IMR-90 (cell line): Measurements from ENCODE around the gene IMMT. TPM values are rescaled to one million over a fixed set of nuclear protein-coding genes. Genes with fewer than 3 reads are reported as not detected.

Experiments used
- ATAC-seq: fragments of 200-7000 bp; cut with Tn5 transposase; 2 replicates; pipeline ENCODE4 v1.9.1; 2020; ENCODE audit warnings: low read depth, mild to moderate bottlenecking, moderate library complexity
- BruUV-seq: library from RNA; stranded (reverse); fragments of 400-500 nt; replicated peaks from 2 replicates; lab custom pipeline; 2021; lab: Mats Ljungman, UMichigan
- CTCF ChIA-PET: fragments of 300-600 bp; formaldehyde crosslinking; extraction: SDS; loops from one replicate; lab custom pipeline; 2021; ENCODE audit warnings: antibody characterized with exemption; lab: Yijun Ruan, JAX
- POLR2A ChIA-PET: fragments of 300-600 bp; sonication (Branson Sonifier 250); formaldehyde crosslinking; loops from one replicate; lab custom pipeline; 2022; ENCODE audit warnings: antibody characterized with exemption; ENCODE audit not compliant: unreplicated experiment; lab: Charles Lee
- DNase-seq: peaks from one replicate; pipeline ENCODE4 v3.0.0; 2013
- H2AFZ ChIP-seq: replicated peaks from 2 replicates; pipeline ENCODE3; 2013; ENCODE audit warnings: low read length, mild to moderate bottlenecking; ENCODE audit not compliant: poor library complexity
- H2AK5ac ChIP-seq: 2 replicates; pipeline ENCODE4 v1.6.1; 2013; ENCODE audit warnings: low read depth, low read length, inconsistent platforms
- H2AK9ac ChIP-seq: replicated peaks from 2 replicates; pipeline ENCODE3; 2013; ENCODE audit warnings: mild to moderate bottlenecking, low read depth, low read length, moderate library complexity; ENCODE audit not compliant: poor library complexity
- H2BK120ac ChIP-seq: 2 replicates; pipeline ENCODE4 v1.6.1; 2013; ENCODE audit warnings: low read depth, low read length, inconsistent platforms
- H2BK15ac ChIP-seq: 3 replicates; pipeline ENCODE4 v1.6.1; 2013; ENCODE audit warnings: low read depth, low read length, inconsistent platforms
- H2BK20ac ChIP-seq: 2 replicates; pipeline ENCODE4 v1.6.1; 2013; ENCODE audit warnings: low read depth, mild to moderate bottlenecking, inconsistent platforms, low read length, moderate library complexity
- H2BK5ac ChIP-seq: 2 replicates; pipeline ENCODE4 v1.6.1; 2013; ENCODE audit warnings: mild to moderate bottlenecking, low read depth, low read length, inconsistent platforms; ENCODE audit not compliant: poor library complexity, severe bottlenecking
- H3K14ac ChIP-seq: replicated peaks from 2 replicates; pipeline ENCODE4 v1.6.1; 2013; ENCODE audit warnings: low read depth, low read length, inconsistent platforms
- H3K18ac ChIP-seq: 2 replicates; pipeline ENCODE4 v1.6.1; 2013; ENCODE audit warnings: low read depth, low read length, control low read depth
- H3K23ac ChIP-seq: 2 replicates; pipeline ENCODE4 v1.6.1; 2013; ENCODE audit warnings: low read depth, low read length, inconsistent platforms
- H3K27ac ChIP-seq: 2 replicates; pipeline ENCODE4 v1.5.1; 2013; ENCODE audit warnings: mild to moderate bottlenecking, control low read depth, low read length; ENCODE audit not compliant: insufficient read depth
- H3K27me3 ChIP-seq: 2 replicates; pipeline ENCODE4 v1.6.1; 2013; ENCODE audit warnings: low read length; ENCODE audit not compliant: control insufficient read depth, insufficient read depth
- H3K36me3 ChIP-seq: 2 replicates; pipeline ENCODE4 v1.6.1; 2013; ENCODE audit warnings: low read length, mixed read lengths; ENCODE audit not compliant: control insufficient read depth, insufficient read depth
- H3K4ac ChIP-seq: 2 replicates; pipeline ENCODE4 v1.6.1; 2013; ENCODE audit warnings: low read depth, low read length, inconsistent platforms
- H3K4me1 ChIP-seq: 2 replicates; pipeline ENCODE4 v1.6.1; 2013; ENCODE audit warnings: low read length, mixed read lengths; ENCODE audit not compliant: control insufficient read depth, insufficient read depth
- H3K4me2 ChIP-seq: 2 replicates; pipeline ENCODE4 v1.6.1; 2013; ENCODE audit warnings: low read depth, mild to moderate bottlenecking, control low read depth, low read length, moderate library complexity
- H3K4me3 ChIP-seq: 2 replicates; pipeline ENCODE4 v1.5.1; 2013; ENCODE audit warnings: low read depth, mild to moderate bottlenecking, control low read depth, low read length, moderate library complexity; ENCODE audit not compliant: insufficient read depth
- H3K56ac ChIP-seq: 2 replicates; pipeline ENCODE4 v1.6.1; 2013; ENCODE audit warnings: low read length, inconsistent platforms; ENCODE audit not compliant: insufficient read depth; ENCODE audit errors: extremely low read depth
- H3K79me1 ChIP-seq, 2 experiments: 2 replicates each; pipeline ENCODE4 v1.6.1; 2013; ENCODE audit warnings: low read length in 2 of 2, inconsistent platforms in 1 of 2, low read depth in 1 of 2
- H3K9ac ChIP-seq: 2 replicates; pipeline ENCODE4 v1.6.1; 2013; ENCODE audit warnings: low read depth, low read length, control low read depth
- H3K9me1 ChIP-seq: 2 replicates; pipeline ENCODE4 v1.6.1; 2013; ENCODE audit warnings: low read length, inconsistent platforms; ENCODE audit not compliant: insufficient read depth
- H3K9me3 ChIP-seq: 2 replicates; pipeline ENCODE4 v1.6.1; 2013; ENCODE audit warnings: low read length; ENCODE audit not compliant: control insufficient read depth, insufficient read depth
- H4K20me1 ChIP-seq: 2 replicates; pipeline ENCODE4 v1.6.1; 2013; ENCODE audit warnings: low read length, inconsistent platforms; ENCODE audit not compliant: insufficient read depth
- H4K5ac ChIP-seq: 2 replicates; pipeline ENCODE4 v1.6.1; 2013; ENCODE audit warnings: mild to moderate bottlenecking, low read depth, low read length, control low read depth
- H4K8ac ChIP-seq, 2 experiments: 2 replicates each; pipeline ENCODE4 v1.6.1; 2013; ENCODE audit warnings: low read depth in 2 of 2, low read length in 2 of 2, control low read depth in 1 of 2, inconsistent platforms in 1 of 2
- H4K91ac ChIP-seq: 2 replicates; pipeline ENCODE4 v1.6.1; 2013; ENCODE audit warnings: low read depth, low read length, inconsistent platforms; ENCODE audit not compliant: insufficient read depth
- CEBPB ChIP-seq: IDR thresholded peaks from 2 replicates; pipeline ENCODE4 v1.6.1; 2012; ENCODE audit warnings: low read depth, low read length, improper control_type of control experiment
- MXI1 ChIP-seq: IDR thresholded peaks from 2 replicates; pipeline ENCODE4 v1.6.1; 2012; ENCODE audit warnings: low read depth, mild to moderate bottlenecking, low read length, moderate library complexity, borderline replicate concordance
- WGBS, 2 experiments: methylation state at CpG; one replicate each; pipeline versions ENCODE4 v1.1.5 to v1.1.7; 2013; ENCODE audit warnings: missing lambda C conversion rate in 2 of 2; ENCODE audit not compliant: insufficient read length in 1 of 2; ENCODE audit errors: extremely low coverage in 2 of 2; 5-methylcytosine and 5-hydroxymethylcytosine counted together
- dilution Hi-C: fragments of 300-500 bp; cut with HindIII; formaldehyde crosslinking; loops from one replicate; pipeline ENCODE4 v1.14.3; 2018; ENCODE audit warnings: low sequenced_read_pairs; ENCODE audit not compliant: unreplicated experiment
- in situ Hi-C: fragments of 300-500 bp; cut with MboI; formaldehyde crosslinking; loops from 3 replicates; pipeline ENCODE4 v1.14.3; 2019; ENCODE audit warnings: low sequenced_read_pairs, inconsistent platforms, mixed read lengths
- intact Hi-C: fragments of 100-400 bp; cut with micrococcal nuclease; formaldehyde crosslinking; loops from 2 replicates; pipeline ENCODE4 v1.10.0; 2022
- polyA plus RNA-seq, 3 experiments: library from polyadenylated mRNA; depleted of rRNA; stranded (reverse); fragments of >200 nt; gene quantifications; 2 replicates each; pipeline ENCODE4 v1.2.3, GENCODE V29; 2012; ENCODE audit warnings: low replicate concordance in 1 of 3
- total RNA-seq: library from RNA; depleted of rRNA; stranded (reverse); fragments of >200 nt; gene quantifications from 2 replicates; pipeline ENCODE4 v1.2.3, GENCODE V29; 2012

IMMT gene
- total and polyA plus RNA-seq, 2 of the 4 experiments (the other 2 are of a cell fraction): 50.5 to 87.3 TPM

DNA sequence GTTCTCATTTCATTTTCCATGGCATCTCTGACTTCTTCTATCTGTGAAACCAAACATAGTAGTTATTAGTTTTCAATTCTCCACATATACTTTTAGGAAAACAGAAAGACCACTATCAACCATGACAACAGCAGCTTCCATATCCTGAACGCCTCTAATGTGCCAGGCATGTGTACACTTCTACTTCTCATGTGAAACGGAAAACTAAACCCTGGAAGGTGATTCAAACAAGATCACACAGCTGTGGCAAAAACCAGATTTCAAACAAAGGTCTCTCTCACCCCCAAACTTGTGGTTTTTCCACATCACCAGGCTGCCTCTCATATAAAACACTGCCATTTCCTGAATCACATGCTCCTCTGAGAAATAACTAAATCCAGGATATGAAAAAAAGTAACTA lies 47.5 kb downstream of the IMMT start:
- Histone ChIP-seq H3K9me3 (no peaks in the 10 kb centered on the region), H3K9me1 (no peaks in the 10 kb centered on the region), H3K4me3 (no peak overlapping the region), H2AK9ac (no peak overlapping the region), H3K27ac (no peak overlapping the region), H4K5ac (no peak overlapping the region), H2BK15ac (no peak overlapping the region), H2AK5ac (no peak overlapping the region), H3K18ac (no peak overlapping the region), H4K20me1 (no peaks in the 10 kb centered on the region), H3K79me1 (peaks cover 7 to 9% of the 10 kb centered on the region in 2 experiments; a peak in 2 of 4 replicates), H3K27me3 (no peaks in the 10 kb centered on the region), H4K8ac (no peak overlapping the region), H3K23ac (no peak overlapping the region), H2BK120ac (no peak overlapping the region), H3K9ac (no peak overlapping the region), H3K56ac (no peak overlapping the region), H3K4me2 (no peak overlapping the region), H2BK20ac (no peak overlapping the region), H3K14ac (no peak overlapping the region), H2AFZ (no peak overlapping the region), H3K4me1 (no peaks in the 10 kb centered on the region), H3K4ac (no peak overlapping the region), H2BK5ac (no peak overlapping the region), H4K91ac (no peak overlapping the region), H3K36me3 (peaks cover 58% of the 10 kb centered on the region)
- POLR2A ChIA-PET: no interaction called here
- in situ Hi-C loops (no loop called here), intact Hi-C loops (loop anchor here (10.0 kb wide), 1 partner anchor 317 kb away; no protein-coding TSS in a partner anchor), dilution Hi-C loops (no loop called here)
- no peak for TF ChIP-seq MXI1
- no peak for TF ChIP-seq CEBPB
- ATAC-seq (no peak), DNase-seq (no peak)
- CTCF ChIA-PET: no interaction called here
- no TSS peak for BruUV-seq
- WGBS, 2 experiments: 40% methylated on average over 1 of the region's 2 CpGs; no CpG with 5 or more reads in 1 of the 2 experiments
